Esophagus muscularis mucosa (tissue), 3 donors: ENCODE measurements around the gene GPRIN3.

Experiments
- POLR2A ChIP-seq: fragments of 450-650 bp; IDR thresholded peaks from one replicate; pipeline ENCODE4 v1.6.1; 2017; ENCODE audit warnings: antibody characterized with exemption, moderate library complexity, mild to moderate bottlenecking, low read depth
- POLR2AphosphoS5 ChIP-seq, 2 donors: sonication (generic); formaldehyde crosslinking; IDR thresholded peaks; one replicate each; pipeline ENCODE4 v1.6.1; 2017; ENCODE audit warnings: antibody characterized with exemption in 2 of 2
- TF ChIP-seq, protein P1 (sequence below), 3 experiments: fragments of 200-600 bp in 2 of 3; fragments of 450-650 bp in 1 of 3; sonication (generic) in 2 of 3; IDR thresholded peaks; one replicate each; pipeline ENCODE4 v1.5.1; 2017 to 2019; ENCODE audit warnings: antibody characterized with exemption in 3 of 3, mild to moderate bottlenecking in 2 of 3, moderate library complexity in 1 of 3

DNA sequence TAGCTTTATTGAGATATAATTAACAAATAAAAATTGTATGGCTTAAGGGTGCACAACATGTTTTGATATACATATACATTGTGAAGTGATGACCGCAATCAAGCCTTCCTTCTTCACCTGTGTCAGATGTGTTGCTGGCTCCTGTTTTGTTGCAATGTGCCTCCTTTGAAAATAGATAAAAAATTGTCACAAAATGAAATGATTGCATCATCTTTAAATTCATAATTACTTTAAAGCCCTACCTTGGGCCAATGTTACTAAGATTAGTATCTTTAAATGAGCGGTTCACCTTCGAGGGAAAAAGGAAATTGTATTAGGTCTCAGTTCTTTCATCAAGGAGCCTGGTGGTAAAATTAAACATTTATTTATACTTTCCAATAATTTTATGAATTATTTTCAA is 77.3 kb downstream of the GPRIN3 start:
- TF ChIP-seq, protein P1, sequence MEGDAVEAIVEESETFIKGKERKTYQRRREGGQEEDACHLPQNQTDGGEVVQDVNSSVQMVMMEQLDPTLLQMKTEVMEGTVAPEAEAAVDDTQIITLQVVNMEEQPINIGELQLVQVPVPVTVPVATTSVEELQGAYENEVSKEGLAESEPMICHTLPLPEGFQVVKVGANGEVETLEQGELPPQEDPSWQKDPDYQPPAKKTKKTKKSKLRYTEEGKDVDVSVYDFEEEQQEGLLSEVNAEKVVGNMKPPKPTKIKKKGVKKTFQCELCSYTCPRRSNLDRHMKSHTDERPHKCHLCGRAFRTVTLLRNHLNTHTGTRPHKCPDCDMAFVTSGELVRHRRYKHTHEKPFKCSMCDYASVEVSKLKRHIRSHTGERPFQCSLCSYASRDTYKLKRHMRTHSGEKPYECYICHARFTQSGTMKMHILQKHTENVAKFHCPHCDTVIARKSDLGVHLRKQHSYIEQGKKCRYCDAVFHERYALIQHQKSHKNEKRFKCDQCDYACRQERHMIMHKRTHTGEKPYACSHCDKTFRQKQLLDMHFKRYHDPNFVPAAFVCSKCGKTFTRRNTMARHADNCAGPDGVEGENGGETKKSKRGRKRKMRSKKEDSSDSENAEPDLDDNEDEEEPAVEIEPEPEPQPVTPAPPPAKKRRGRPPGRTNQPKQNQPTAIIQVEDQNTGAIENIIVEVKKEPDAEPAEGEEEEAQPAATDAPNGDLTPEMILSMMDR (IDR thresholded peaks at IDR 0.05), result no peak
- no peak for TF ChIP-seq POLR2AphosphoS5 (IDR thresholded peaks at IDR 0.05)
- no peak for TF ChIP-seq POLR2A
